SU-DHL-6 (cell line): ENCODE measurements around the gene SFMBT2.

Experiments used
- H2AFZ ChIP-seq: fragments of 200-600 bp; sonication (generic); 2 replicates; pipeline ENCODE4 v1.6.1; 2014; ENCODE audit warnings: low read depth, mild to moderate bottlenecking, moderate library complexity, mixed read lengths, antibody characterized with exemption, low read length; ENCODE audit not compliant: severe bottlenecking
- H3F3A ChIP-seq: fragments of 200-600 bp; shearing (Covaris generic); 2 replicates; pipeline ENCODE4 v1.6.0; 2016; ENCODE audit warnings: antibody characterized with exemption, mild to moderate bottlenecking; ENCODE audit not compliant: insufficient read depth
- H3K27ac ChIP-seq: fragments of 200-600 bp; sonication (generic); 2 replicates; pipeline ENCODE4 v1.5.1; 2016; ENCODE audit warnings: low read depth, mild to moderate bottlenecking, low read length, moderate library complexity, mixed read lengths
- H3K27me3 ChIP-seq: fragments of 200-600 bp; sonication (generic), shearing (Covaris generic); 2 replicates; pipeline ENCODE4 v1.6.0; 2014; ENCODE audit warnings: mild to moderate bottlenecking, low read length
- H3K36me3 ChIP-seq: fragments of 200-600 bp; sonication (generic); 2 replicates; pipeline ENCODE4 v1.6.1; 2014; ENCODE audit warnings: mild to moderate bottlenecking, low read length, mixed read lengths
- H3K4me2 ChIP-seq: fragments of 300-600, 200-600 bp; shearing (Covaris generic), sonication (generic); 2 replicates; pipeline ENCODE4 v1.6.0; 2014; ENCODE audit warnings: low read length, low read depth, mild to moderate bottlenecking; ENCODE audit not compliant: poor library complexity, severe bottlenecking
- H3K4me3 ChIP-seq: fragments of 200-600 bp; sonication (generic); 2 replicates; pipeline ENCODE4 v1.5.1; 2014; ENCODE audit warnings: antibody characterized with exemption, low read length, mild to moderate bottlenecking, mixed read lengths; ENCODE audit not compliant: insufficient read depth, poor library complexity, severe bottlenecking
- H3K79me2 ChIP-seq: fragments of 200-600 bp; sonication (generic); 2 replicates; pipeline ENCODE4 v1.6.1; 2014; ENCODE audit warnings: mild to moderate bottlenecking, low read length, moderate library complexity; ENCODE audit not compliant: insufficient read depth
- H3K9ac ChIP-seq: fragments of 200-600 bp; sonication (generic); 2 replicates; pipeline ENCODE4 v1.7.0; 2014; ENCODE audit warnings: mild to moderate bottlenecking, low read length
- H3K9me2 ChIP-seq: fragments of 200-600 bp; sonication (generic); replicated peaks from 2 replicates; pipeline ENCODE4 v1.6.1; 2014; ENCODE audit warnings: low read length; ENCODE audit not compliant: insufficient read depth
- H3K9me3 ChIP-seq: fragments of 200-600 bp; sonication (generic); 2 replicates; pipeline ENCODE4 v1.6.1; 2014; ENCODE audit warnings: low read length, mixed read lengths; ENCODE audit not compliant: insufficient read depth
- H4K20me1 ChIP-seq: fragments of 200-600 bp; sonication (generic); 2 replicates; pipeline ENCODE4 v1.6.1; 2014; ENCODE audit warnings: low read depth, mild to moderate bottlenecking, antibody characterized with exemption, low read length, moderate library complexity, mixed read lengths
- CTCF ChIP-seq: fragments of 200-600 bp; sonication (generic); IDR thresholded peaks from one replicate; pipeline ENCODE4 v1.5.1; 2017; ENCODE audit warnings: antibody characterized with exemption, mild to moderate bottlenecking, low read length, moderate library complexity; ENCODE audit not compliant: insufficient read depth, poor library complexity, severe bottlenecking
- EZH2phosphoT487 ChIP-seq: fragments of 200-600 bp; sonication (generic), shearing (Covaris generic); conservative IDR thresholded peaks from 2 replicates; pipeline ENCODE4 v1.6.1; 2018; ENCODE audit warnings: mild to moderate bottlenecking, antibody characterized with exemption, low read length, moderate library complexity, mixed read lengths

SFMBT2 gene

GRCh38 chr10:7202793-7203355 lies 208.0 kb downstream of the SFMBT2 start:
- H3K4me3 ChIP-seq, result no peak overlapping the region

DNA sequence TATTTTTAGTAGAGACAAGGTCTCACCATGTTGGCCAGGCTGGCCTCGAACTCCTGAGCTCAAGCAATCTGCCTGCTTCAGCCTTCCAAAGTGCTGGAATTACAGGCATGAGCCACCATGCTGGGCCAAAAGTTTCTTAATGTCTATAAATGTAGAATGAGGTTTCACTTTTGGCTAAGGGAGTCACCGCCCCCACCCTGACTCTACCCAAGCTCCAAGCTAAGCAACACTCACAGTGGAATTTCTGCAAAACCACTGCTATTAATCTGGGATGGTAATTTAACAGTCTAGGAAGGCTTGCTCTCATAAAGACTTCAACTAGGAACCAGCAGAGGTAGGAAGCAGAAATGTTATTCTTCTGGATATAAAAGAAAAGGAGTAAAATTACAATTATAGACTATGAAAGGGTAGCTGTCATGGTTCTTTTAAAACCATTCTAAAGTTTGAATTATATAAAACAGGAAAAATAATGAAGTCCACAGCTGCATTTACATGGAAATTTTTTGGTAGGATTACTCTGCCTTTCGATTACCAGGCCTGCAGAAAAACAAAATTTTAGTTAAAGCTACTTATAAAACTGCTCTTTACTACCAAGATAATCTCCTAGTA lies 211.6 kb downstream of the SFMBT2 start:
- H3K27me3 ChIP-seq, result no peaks in the 10 kb centered on the region
- H2AFZ ChIP-seq, result no peak overlapping the region

More at GRCh38 chr10:7202793-7203355, 208.0 kb downstream of the SFMBT2 start:
- no peaks in the 10 kb centered on the region for H3K79me2 ChIP-seq
- no peak for TF ChIP-seq CTCF
- TF ChIP-seq EZH2phosphoT487, result no peak
- no peak overlapping the region for H3K27ac ChIP-seq
- no peaks in the 10 kb centered on the region for H4K20me1 ChIP-seq
- no peak overlapping the region for H3K9ac ChIP-seq
- H3K9me3 ChIP-seq, result no peaks in the 10 kb centered on the region
- H3K9me2 ChIP-seq, result no peaks in the 10 kb centered on the region
- H3F3A ChIP-seq, result no peaks in the 10 kb centered on the region
- no peaks in the 10 kb centered on the region for H3K27me3 ChIP-seq
- H3K36me3 ChIP-seq, result no peaks in the 10 kb centered on the region; the same call in 1 of the 2 replicates
- H3K4me2 ChIP-seq, result no peak overlapping the region
- H2AFZ ChIP-seq, result no peak overlapping the region

DNA sequence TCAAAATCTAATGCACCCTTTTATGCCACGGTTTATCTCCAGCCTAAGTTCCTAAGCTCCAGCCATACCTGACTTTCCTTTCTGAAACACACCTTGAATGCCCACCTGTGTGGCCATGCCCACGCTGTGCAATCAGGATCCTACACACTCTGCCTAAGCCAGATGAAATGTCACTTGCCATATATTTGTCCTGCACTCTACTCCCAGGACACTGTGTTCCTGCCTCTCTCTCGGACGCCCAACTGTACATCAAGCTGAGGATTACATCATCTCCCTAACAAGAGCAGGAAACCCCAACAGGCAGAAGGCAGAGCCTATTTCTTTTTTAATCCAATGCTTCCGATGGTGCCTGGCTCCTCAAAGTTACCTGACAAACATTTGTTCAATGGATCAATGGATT lies 214.6 kb downstream of the SFMBT2 start:
- H3K36me3 ChIP-seq, result no peaks in the 10 kb centered on the region; the same call in 1 of the 2 replicates
- no peaks in the 10 kb centered on the region for H3F3A ChIP-seq
- H3K4me2 ChIP-seq, result no peak overlapping the region
- no peaks in the 10 kb centered on the region for H3K9me2 ChIP-seq
- H3K27ac ChIP-seq, result no peak overlapping the region
- H3K27me3 ChIP-seq, result no peaks in the 10 kb centered on the region
- H3K9me3 ChIP-seq, result no peaks in the 10 kb centered on the region
- H3K4me3 ChIP-seq, result no peak overlapping the region
- H3K9ac ChIP-seq, result no peak overlapping the region
- no peaks in the 10 kb centered on the region for H4K20me1 ChIP-seq
- no peak overlapping the region for H2AFZ ChIP-seq
- TF ChIP-seq CTCF (no peak), EZH2phosphoT487 (no peak)
- H3K79me2 ChIP-seq, result no peaks in the 10 kb centered on the region

More for the DNA sequence above, 211.6 kb downstream of the SFMBT2 start:
- Histone ChIP-seq H4K20me1 (no peaks in the 10 kb centered on the region), H3K4me2 (no peak overlapping the region), H3K9ac (no peak overlapping the region), H3F3A (no peaks in the 10 kb centered on the region), H3K79me2 (no peaks in the 10 kb centered on the region), H3K4me3 (no peak overlapping the region), H3K9me3 (no peaks in the 10 kb centered on the region), H3K27ac (no peak overlapping the region), H3K9me2 (no peaks in the 10 kb centered on the region), H3K36me3 (no peaks in the 10 kb centered on the region; the same call in 1 of the 2 replicates)
- TF ChIP-seq EZH2phosphoT487 (no peak), CTCF (no peak)
